Activated CD8-positive, alpha-beta memory T cell treated with anti-CD3 and anti-CD28 coated beads, Interleukin-2, amount 50 U/mL, for 48 hours (primary cell): ENCODE measurements around the gene CITED2.
"Not testable (repeated sequence)": the region's sequence is repeated elsewhere in the genome, so short reads cannot be mapped to it uniquely, and the experiment has no call there.

Experiments
- DNase-seq: peaks from one replicate; pipeline ENCODE4 v3.0.0-alpha.2; 2020

Gene CITED2

GRCh38 chr6:139363797-139364196, 10.7 kb downstream of the CITED2 start:
- not testable (repeated sequence) for DNase-seq

GRCh38 chr6:139363123-139363522, 11.3 kb downstream of the CITED2 start:
- DNase-seq = not testable (repeated sequence)

GRCh38 chr6:139361211-139361610, 13.2 kb downstream of the CITED2 start:
- DNase-seq = no peak

GRCh38 chr6:139356924-139357323, 17.5 kb downstream of the CITED2 start:
- no peak for DNase-seq

- DNase-seq = no peak
Observed at GRCh38 chr6:139355777-139356445, 18.5 kb downstream of the CITED2 start.

GRCh38 chr6:139355172-139355571, 19.3 kb downstream of the CITED2 start:
- no peak for DNase-seq

GRCh38 chr6:139354189-139354588, 20.3 kb downstream of the CITED2 start:
- DNase-seq = no peak

GRCh38 chr6:139349464-139350020, 24.9 kb downstream of the CITED2 start:
- no peak for DNase-seq

- no peak for DNase-seq
Observed at GRCh38 chr6:139346392-139346791, 28.1 kb downstream of the CITED2 start.

- no peak for DNase-seq
Observed at GRCh38 chr6:139344186-139344963, 30.1 kb downstream of the CITED2 start.

- no peak for DNase-seq
Observed at GRCh38 chr6:139343052-139343750, 31.2 kb downstream of the CITED2 start.

- no peak for DNase-seq
Observed at GRCh38 chr6:139341060-139341459, 33.4 kb downstream of the CITED2 start.

- no peak for DNase-seq
Observed at GRCh38 chr6:139338795-139339194, 35.7 kb downstream of the CITED2 start.

GRCh38 chr6:139337830-139338229, 36.6 kb downstream of the CITED2 start:
- DNase-seq = no peak

GRCh38 chr6:139337001-139337400, 37.4 kb downstream of the CITED2 start:
- no peak for DNase-seq

GRCh38 chr6:139336488-139336887, 38.0 kb downstream of the CITED2 start:
- no peak for DNase-seq

GRCh38 chr6:139335447-139336210, 38.8 kb downstream of the CITED2 start:
- no peak for DNase-seq

- DNase-seq = no peak
Observed at GRCh38 chr6:139334806-139335446, 39.5 kb downstream of the CITED2 start.

GRCh38 chr6:139330826-139331500, 43.5 kb downstream of the CITED2 start:
- DNase-seq = no peak

GRCh38 chr6:139330306-139330705, 44.1 kb downstream of the CITED2 start:
- no peak for DNase-seq

- no peak for DNase-seq
Observed at GRCh38 chr6:139329224-139329623, 45.2 kb downstream of the CITED2 start.

GRCh38 chr6:139327038-139327437, 47.4 kb downstream of the CITED2 start:
- DNase-seq = no peak
